Esophagus muscularis mucosa (tissue), 4 donors: ENCODE measurements around the gene MYADML2.

Experiments
- CTCF ChIP-seq, 3 experiments: fragments of 200-600 bp in 2 of 3; fragments of 450-650 bp in 1 of 3; sonication (generic) in 2 of 3; IDR thresholded peaks; one replicate each; pipeline ENCODE4 v1.5.1; 2017 to 2019; ENCODE audit warnings: antibody characterized with exemption in 3 of 3, mild to moderate bottlenecking in 2 of 3, moderate library complexity in 1 of 3
- EP300 ChIP-seq: sonication (generic); formaldehyde crosslinking; IDR thresholded peaks from one replicate; pipeline ENCODE4 v1.6.1; 2017; ENCODE audit warnings: antibody characterized with exemption
- POLR2AphosphoS5 ChIP-seq, 2 donors: sonication (generic); formaldehyde crosslinking; IDR thresholded peaks; one replicate each; pipeline ENCODE4 v1.6.1; 2017; ENCODE audit warnings: antibody characterized with exemption in 2 of 2

- no peak for TF ChIP-seq CTCF (IDR thresholded peaks at IDR 0.05)
- TF ChIP-seq EP300, result no peak
- no peak for TF ChIP-seq POLR2AphosphoS5 (IDR thresholded peaks at IDR 0.05)
Observed at GRCh38 chr17:81996232-81996756, 49.3 kb upstream of the MYADML2 start.
